ENCODE data around the gene MAP3K3.

DNA sequence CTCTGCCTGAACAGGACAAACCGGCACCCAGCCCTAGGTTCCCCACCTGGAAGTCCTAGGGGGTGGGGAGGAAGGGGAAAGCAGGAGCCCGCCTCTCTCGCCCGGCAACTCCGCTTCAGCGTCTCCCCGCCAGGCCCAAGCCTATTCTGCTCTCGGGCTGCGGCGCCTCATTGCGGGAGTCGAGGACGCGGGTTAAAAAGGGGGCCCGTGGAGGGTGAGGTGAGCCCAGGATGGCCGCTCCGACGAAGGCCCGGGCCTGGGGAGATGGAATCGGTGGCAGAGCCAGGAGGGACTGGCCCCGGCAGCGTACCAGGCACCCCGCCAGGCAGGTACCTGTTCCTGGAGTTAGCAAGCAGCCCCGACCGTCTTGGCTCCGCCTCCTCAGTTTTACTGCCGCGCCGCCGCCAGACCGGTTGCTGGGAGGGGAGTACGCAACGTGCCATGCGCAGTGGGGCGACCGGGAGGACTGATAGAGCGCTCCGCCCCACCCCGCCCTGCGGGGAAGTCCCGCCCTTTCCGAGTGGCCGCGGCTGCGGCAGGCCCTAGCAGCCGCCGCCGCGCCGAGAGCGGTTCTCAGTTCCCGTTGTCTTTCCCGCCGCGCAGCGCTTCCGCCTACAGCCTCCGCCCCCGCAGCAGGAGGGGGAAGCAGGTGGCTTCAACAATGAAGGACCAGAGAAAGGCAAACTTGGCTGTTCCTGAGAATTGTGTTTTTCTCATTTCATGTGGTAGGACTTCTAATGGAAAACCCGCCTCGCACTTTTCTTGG lies 119.4 kb downstream of the MAP3K3 start, which contains the start of gene STRADA:
- TF ChIP-seq, protein P1, sequence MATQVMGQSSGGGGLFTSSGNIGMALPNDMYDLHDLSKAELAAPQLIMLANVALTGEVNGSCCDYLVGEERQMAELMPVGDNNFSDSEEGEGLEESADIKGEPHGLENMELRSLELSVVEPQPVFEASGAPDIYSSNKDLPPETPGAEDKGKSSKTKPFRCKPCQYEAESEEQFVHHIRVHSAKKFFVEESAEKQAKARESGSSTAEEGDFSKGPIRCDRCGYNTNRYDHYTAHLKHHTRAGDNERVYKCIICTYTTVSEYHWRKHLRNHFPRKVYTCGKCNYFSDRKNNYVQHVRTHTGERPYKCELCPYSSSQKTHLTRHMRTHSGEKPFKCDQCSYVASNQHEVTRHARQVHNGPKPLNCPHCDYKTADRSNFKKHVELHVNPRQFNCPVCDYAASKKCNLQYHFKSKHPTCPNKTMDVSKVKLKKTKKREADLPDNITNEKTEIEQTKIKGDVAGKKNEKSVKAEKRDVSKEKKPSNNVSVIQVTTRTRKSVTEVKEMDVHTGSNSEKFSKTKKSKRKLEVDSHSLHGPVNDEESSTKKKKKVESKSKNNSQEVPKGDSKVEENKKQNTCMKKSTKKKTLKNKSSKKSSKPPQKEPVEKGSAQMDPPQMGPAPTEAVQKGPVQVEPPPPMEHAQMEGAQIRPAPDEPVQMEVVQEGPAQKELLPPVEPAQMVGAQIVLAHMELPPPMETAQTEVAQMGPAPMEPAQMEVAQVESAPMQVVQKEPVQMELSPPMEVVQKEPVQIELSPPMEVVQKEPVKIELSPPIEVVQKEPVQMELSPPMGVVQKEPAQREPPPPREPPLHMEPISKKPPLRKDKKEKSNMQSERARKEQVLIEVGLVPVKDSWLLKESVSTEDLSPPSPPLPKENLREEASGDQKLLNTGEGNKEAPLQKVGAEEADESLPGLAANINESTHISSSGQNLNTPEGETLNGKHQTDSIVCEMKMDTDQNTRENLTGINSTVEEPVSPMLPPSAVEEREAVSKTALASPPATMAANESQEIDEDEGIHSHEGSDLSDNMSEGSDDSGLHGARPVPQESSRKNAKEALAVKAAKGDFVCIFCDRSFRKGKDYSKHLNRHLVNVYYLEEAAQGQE (IDR thresholded peaks at IDR 0.05) = no peak
- TF ChIP-seq, protein P2, sequence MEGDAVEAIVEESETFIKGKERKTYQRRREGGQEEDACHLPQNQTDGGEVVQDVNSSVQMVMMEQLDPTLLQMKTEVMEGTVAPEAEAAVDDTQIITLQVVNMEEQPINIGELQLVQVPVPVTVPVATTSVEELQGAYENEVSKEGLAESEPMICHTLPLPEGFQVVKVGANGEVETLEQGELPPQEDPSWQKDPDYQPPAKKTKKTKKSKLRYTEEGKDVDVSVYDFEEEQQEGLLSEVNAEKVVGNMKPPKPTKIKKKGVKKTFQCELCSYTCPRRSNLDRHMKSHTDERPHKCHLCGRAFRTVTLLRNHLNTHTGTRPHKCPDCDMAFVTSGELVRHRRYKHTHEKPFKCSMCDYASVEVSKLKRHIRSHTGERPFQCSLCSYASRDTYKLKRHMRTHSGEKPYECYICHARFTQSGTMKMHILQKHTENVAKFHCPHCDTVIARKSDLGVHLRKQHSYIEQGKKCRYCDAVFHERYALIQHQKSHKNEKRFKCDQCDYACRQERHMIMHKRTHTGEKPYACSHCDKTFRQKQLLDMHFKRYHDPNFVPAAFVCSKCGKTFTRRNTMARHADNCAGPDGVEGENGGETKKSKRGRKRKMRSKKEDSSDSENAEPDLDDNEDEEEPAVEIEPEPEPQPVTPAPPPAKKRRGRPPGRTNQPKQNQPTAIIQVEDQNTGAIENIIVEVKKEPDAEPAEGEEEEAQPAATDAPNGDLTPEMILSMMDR (IDR thresholded peaks at IDR 0.05) = no peak
- TF ChIP-seq RAD21 (conservative IDR thresholded peaks at IDR 0.05 in 1 of 2, IDR thresholded peaks at IDR 0.05 in 1 of 2) (no peak; a peak in 1 of 5 replicates), FOSL2 (IDR thresholded peaks at IDR 0.05) (no peak), FOSL2 (CRISPR knock-in tag; IDR thresholded peaks at IDR 0.05) (no peak), CBX2 (IDR thresholded peaks at IDR 0.05; ENCODE audit: borderline replicate concordance, low read depth) (no peak), MAZ (IDR thresholded peaks at IDR 0.05; ENCODE audit: borderline replicate concordance, low read depth, low read length) (peak; percentile 62; the same call in 1 of the 2 replicates), MAFK (IDR thresholded peaks at IDR 0.05; ENCODE audit: partially characterized antibody) (no peak), RFX5 (IDR thresholded peaks at IDR 0.05) (0 out of 2 replicates have a peak, but pooled peaks have one; percentile 25), CEBPB (IDR thresholded peaks at IDR 0.05) (no peak), POLR2A (IDR thresholded peaks at IDR 0.05; ENCODE audit: low read length) (peak; percentile 79)
- TF ChIP-seq, protein P3, sequence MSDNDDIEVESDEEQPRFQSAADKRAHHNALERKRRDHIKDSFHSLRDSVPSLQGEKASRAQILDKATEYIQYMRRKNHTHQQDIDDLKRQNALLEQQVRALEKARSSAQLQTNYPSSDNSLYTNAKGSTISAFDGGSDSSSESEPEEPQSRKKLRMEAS (IDR thresholded peaks at IDR 0.05) = peak; percentile 88

Measured in A549 (cell line).